ENCODE results near the gene TOM1L1.

The TOM1L1 gene

DNA sequence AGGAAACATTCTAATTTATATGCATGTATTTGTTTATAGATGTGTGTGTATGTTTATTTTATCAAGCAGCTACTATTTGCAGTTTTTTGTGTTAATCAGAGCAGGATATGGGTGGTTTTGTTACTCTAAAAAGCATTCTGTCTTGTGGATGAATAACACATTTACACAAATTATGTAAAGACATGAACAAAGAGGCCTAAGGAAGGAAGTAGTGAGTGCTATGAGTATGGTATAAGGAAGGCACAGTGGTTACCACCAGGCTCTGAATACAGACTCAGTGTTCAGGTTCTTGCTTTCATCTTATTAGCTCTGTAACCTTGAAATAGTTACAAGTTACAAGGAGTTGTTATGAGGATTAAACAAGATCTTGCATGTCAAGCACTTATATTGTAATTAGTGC is 101.8 kb downstream of the TOM1L1 start:
- DNase-seq (ENCODE audit: low spot score) = no peak
- TF ChIP-seq, protein P1, sequence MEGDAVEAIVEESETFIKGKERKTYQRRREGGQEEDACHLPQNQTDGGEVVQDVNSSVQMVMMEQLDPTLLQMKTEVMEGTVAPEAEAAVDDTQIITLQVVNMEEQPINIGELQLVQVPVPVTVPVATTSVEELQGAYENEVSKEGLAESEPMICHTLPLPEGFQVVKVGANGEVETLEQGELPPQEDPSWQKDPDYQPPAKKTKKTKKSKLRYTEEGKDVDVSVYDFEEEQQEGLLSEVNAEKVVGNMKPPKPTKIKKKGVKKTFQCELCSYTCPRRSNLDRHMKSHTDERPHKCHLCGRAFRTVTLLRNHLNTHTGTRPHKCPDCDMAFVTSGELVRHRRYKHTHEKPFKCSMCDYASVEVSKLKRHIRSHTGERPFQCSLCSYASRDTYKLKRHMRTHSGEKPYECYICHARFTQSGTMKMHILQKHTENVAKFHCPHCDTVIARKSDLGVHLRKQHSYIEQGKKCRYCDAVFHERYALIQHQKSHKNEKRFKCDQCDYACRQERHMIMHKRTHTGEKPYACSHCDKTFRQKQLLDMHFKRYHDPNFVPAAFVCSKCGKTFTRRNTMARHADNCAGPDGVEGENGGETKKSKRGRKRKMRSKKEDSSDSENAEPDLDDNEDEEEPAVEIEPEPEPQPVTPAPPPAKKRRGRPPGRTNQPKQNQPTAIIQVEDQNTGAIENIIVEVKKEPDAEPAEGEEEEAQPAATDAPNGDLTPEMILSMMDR (IDR thresholded peaks at IDR 0.05; ENCODE audit: extremely low read depth, missing control alignments) = no peak

DNA sequence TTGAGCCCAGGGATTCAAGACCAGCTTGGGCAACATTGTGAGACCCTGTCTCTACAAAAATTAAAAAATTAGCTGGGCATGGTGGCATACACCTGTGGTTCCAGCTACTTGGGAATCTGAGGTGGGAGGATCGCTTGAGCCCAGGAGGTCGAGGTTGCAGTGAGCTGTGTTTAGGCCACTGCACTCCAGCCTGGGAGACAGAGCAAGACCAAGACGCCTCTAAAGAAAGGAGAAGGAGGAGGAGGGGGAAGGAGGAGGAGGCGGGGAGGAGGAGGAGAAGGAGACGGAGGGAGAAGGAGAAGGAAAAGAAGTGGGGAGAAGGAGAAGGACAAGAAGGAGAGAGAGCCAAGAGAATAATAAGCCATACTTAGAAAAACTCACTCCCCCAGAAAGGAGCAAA is 103.8 kb downstream of the TOM1L1 start:
- DNase-seq (ENCODE audit: low spot score) = no peak
- TF ChIP-seq, protein P1 (IDR thresholded peaks at IDR 0.05; ENCODE audit: extremely low read depth, missing control alignments) = no peak

DNA sequence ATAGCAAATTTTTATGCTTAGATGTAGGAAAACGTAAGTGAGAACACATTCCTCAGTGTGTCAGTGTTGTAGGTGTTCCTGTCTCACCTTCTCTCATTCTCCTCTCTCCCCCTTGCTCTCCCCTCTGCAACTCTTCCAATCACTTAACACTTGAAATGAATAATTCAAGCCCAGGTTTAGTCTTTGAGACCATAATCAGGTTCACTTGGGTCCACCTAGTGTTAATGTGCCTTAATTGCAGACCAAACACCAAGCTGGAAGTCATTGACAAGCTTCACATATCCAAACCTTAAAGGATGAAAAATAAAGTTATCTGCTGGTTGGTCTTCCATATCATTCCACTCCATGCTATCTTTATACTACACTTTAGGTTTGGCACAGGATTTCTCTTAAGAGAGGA is 104.9 kb downstream of the TOM1L1 start:
- TF ChIP-seq, protein P1 (IDR thresholded peaks at IDR 0.05; ENCODE audit: extremely low read depth, missing control alignments) = peak; percentile 42
- DNase-seq (ENCODE audit: low spot score) = peak; percentile 9
